ENCODE data around the gene C3. TPM values are rescaled to one million over a fixed set of nuclear protein-coding genes. Genes with fewer than 3 reads are reported as not detected.

The C3 gene
- total RNA-seq, 1 donor from 2014 or later: 1.5 TPM

DNA sequence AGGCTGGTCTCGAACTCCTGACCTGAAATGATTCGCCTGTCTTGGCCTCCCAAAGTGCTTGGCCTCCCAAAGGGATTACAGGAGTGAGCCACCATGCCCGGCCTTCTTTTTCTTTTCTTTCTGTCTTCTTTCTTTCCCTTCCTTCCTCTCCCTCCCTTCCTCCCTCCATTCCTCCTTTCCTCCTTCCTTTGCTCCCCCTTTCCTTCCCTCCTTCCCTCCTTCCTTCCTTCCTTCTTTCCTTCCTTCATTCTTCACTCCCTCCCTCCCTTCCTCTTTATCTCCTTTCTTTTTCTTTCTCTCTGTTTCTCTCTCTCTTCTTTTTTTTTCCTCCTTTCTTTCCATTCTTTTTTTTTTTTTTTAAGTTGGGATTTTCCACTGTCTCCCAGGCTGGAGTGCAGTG, 12.1 kb downstream of the C3 start:
- Histone ChIP-seq H2AFZ (replicated peaks) (no peak overlapping the region), H3K4me1 (no peaks in the 10 kb centered on the region), H3F3A (ENCODE audit: low read depth) (no peaks in the 10 kb centered on the region), H3K36me3 (no peaks in the 10 kb centered on the region), H3K9me3 (ENCODE audit: low read depth) (no peaks in the 10 kb centered on the region), H3K27ac (no peak overlapping the region), H3K4me2 (no peak overlapping the region), H3K27me3 (peaks cover 43% of the 10 kb centered on the region), H3K79me2 (ENCODE audit: low read depth) (no peaks in the 10 kb centered on the region), H3K9ac (no peak overlapping the region), H3K4me3 (no peak overlapping the region), H4K20me1 (ENCODE audit: low read depth) (no peaks in the 10 kb centered on the region)
- no peaks in the 10 kb centered on the region for H3K36me3 Mint-ChIP-seq
- no peak for DNase-seq (ENCODE audit: low spot score)
- no peak overlapping the region for H3K27ac Mint-ChIP-seq
- peaks cover 35% of the 10 kb centered on the region for H3K27me3 Mint-ChIP-seq (ENCODE audit: insufficient read depth, low read depth)
- H3K4me3 Mint-ChIP-seq: no peak overlapping the region
- H3K9me3 Mint-ChIP-seq: peaks cover 2% of the 10 kb centered on the region
- H3K4me1 Mint-ChIP-seq: no peaks in the 10 kb centered on the region
- TF ChIP-seq, protein P1, sequence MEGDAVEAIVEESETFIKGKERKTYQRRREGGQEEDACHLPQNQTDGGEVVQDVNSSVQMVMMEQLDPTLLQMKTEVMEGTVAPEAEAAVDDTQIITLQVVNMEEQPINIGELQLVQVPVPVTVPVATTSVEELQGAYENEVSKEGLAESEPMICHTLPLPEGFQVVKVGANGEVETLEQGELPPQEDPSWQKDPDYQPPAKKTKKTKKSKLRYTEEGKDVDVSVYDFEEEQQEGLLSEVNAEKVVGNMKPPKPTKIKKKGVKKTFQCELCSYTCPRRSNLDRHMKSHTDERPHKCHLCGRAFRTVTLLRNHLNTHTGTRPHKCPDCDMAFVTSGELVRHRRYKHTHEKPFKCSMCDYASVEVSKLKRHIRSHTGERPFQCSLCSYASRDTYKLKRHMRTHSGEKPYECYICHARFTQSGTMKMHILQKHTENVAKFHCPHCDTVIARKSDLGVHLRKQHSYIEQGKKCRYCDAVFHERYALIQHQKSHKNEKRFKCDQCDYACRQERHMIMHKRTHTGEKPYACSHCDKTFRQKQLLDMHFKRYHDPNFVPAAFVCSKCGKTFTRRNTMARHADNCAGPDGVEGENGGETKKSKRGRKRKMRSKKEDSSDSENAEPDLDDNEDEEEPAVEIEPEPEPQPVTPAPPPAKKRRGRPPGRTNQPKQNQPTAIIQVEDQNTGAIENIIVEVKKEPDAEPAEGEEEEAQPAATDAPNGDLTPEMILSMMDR (IDR thresholded peaks at IDR 0.05): no peak
- no peak for TF ChIP-seq EZH2phosphoT487 (IDR thresholded peaks at IDR 0.05)
- TF ChIP-seq EZH2 (IDR thresholded peaks at IDR 0.05): no peak

DNA sequence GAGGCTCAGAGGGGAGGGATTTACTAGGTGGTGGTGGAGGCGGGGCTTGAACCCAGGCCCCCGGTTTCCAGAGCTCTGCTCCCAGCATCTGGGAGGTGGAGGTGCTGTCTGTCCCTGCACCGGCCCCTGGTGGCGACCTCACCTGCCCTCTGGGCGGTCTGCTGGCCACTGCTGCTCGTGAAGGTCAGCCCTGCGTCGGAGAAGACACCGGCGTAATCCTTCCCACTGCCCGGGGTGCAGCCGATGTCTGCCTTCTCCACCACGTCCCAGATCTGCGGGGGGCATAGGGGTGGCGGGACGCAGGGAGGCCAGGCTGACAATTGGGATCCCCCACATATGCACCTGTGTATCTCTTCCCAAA, 12.8 kb downstream of the C3 start:
- Histone ChIP-seq H3K27ac (no peak overlapping the region), H3F3A (ENCODE audit: low read depth) (no peaks in the 10 kb centered on the region), H3K79me2 (ENCODE audit: low read depth) (no peaks in the 10 kb centered on the region), H3K4me3 (no peak overlapping the region), H2AFZ (replicated peaks) (no peak overlapping the region), H3K9ac (no peak overlapping the region), H3K4me1 (no peaks in the 10 kb centered on the region), H3K9me3 (ENCODE audit: low read depth) (no peaks in the 10 kb centered on the region), H3K4me2 (no peak overlapping the region), H3K27me3 (peaks cover 43% of the 10 kb centered on the region), H3K36me3 (no peaks in the 10 kb centered on the region), H4K20me1 (ENCODE audit: low read depth) (no peaks in the 10 kb centered on the region)
- Mint-ChIP-seq H3K4me3 (no peak overlapping the region), H3K27ac (no peak overlapping the region), H3K4me1 (no peaks in the 10 kb centered on the region), H3K36me3 (no peaks in the 10 kb centered on the region), H3K27me3 (ENCODE audit: insufficient read depth, low read depth) (peaks cover 35% of the 10 kb centered on the region), H3K9me3 (peaks cover 2% of the 10 kb centered on the region)
- TF ChIP-seq, protein P1 (IDR thresholded peaks at IDR 0.05): no peak
- TF ChIP-seq EZH2 (IDR thresholded peaks at IDR 0.05) (no peak), EZH2phosphoT487 (IDR thresholded peaks at IDR 0.05) (no peak)
- no peak for DNase-seq (ENCODE audit: low spot score)

DNA sequence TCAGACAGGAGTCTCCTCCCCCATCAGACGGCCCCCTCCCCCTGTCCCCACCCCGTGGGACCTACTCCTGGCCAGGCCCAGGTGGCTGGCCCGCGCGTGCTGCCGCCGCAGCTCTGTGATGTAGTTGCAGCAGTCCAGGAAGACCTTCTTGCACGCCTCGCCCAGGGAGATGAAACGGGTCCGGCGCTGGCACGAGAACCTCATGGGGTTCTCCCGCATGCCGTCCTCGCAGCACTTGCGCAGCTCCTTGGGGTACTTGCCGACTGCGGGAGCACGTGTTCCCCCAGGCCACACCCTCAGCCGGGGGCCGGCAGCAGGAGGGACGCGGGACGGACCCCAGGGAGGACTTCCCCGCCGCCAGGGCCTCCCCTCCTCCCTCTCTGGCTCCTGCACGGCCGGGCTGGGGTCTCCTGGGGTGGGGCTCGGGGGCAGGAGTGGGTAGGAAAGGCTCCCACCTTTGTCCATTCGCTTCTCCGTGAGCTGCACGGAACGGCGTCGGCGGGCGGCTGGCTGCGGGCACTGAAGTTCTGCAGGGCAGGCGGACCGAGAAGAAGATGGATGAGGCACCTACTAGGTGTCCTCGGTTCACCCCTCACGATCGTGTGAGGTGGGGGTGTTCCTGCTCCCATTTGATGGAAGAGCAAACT, 13.3 kb downstream of the C3 start:
- Histone ChIP-seq H3K27ac (no peak overlapping the region), H3K36me3 (no peaks in the 10 kb centered on the region), H3K4me2 (no peak overlapping the region), H2AFZ (replicated peaks) (no peak overlapping the region), H3K9ac (no peak overlapping the region), H3K9me3 (ENCODE audit: low read depth) (no peaks in the 10 kb centered on the region), H3K79me2 (ENCODE audit: low read depth) (no peaks in the 10 kb centered on the region), H3K27me3 (peaks cover 42% of the 10 kb centered on the region), H3K4me3 (no peak overlapping the region), H3F3A (ENCODE audit: low read depth) (no peaks in the 10 kb centered on the region), H3K4me1 (no peaks in the 10 kb centered on the region), H4K20me1 (ENCODE audit: low read depth) (no peaks in the 10 kb centered on the region)
- Mint-ChIP-seq H3K4me3 (no peak overlapping the region), H3K9me3 (no peaks in the 10 kb centered on the region), H3K4me1 (no peaks in the 10 kb centered on the region), H3K27me3 (ENCODE audit: insufficient read depth, low read depth) (peaks cover 30% of the 10 kb centered on the region), H3K36me3 (no peaks in the 10 kb centered on the region), H3K27ac (no peak overlapping the region)
- no peak for DNase-seq (ENCODE audit: low spot score)
- TF ChIP-seq, protein P1 (IDR thresholded peaks at IDR 0.05): no peak
- TF ChIP-seq EZH2 (IDR thresholded peaks at IDR 0.05) (no peak), EZH2phosphoT487 (IDR thresholded peaks at IDR 0.05) (no peak)
